Body of pancreas (tissue), 4 donors: ENCODE results near the gene GCNT1.
"Not testable (repeated sequence)": the region's sequence is repeated elsewhere in the genome, so short reads cannot be mapped to it uniquely, and the experiment has no call there.

Experiments
- CTCF ChIP-seq, 7 experiments: fragments of 450-650 bp in 4 of 7; fragments of 200-600 bp in 3 of 7; sonication (generic) in 3 of 7; IDR thresholded peaks; one replicate each; pipeline ENCODE4 v1.5.1; 2016 to 2019; ENCODE audit warnings: antibody characterized with exemption in 7 of 7
- POLR2A ChIP-seq, 3 donors: fragments of 450-650 bp; IDR thresholded peaks; one replicate each; pipeline ENCODE4 v1.6.1; 2016; ENCODE audit warnings: antibody characterized with exemption in 3 of 3, mild to moderate bottlenecking in 2 of 3

- not testable (repeated sequence) for TF ChIP-seq CTCF, POLR2A (IDR thresholded peaks at IDR 0.05)
These were observed 64.7 kb downstream of the GCNT1 start for GRCh38 chr9:76523617-76524200.
